Heart left ventricle (tissue), 13 donors: ENCODE data around the gene GRIN2C.

ENCODE experiments used
- POLR2A ChIP-seq, 2 donors: fragments of 450-650 bp; IDR thresholded peaks; one replicate each; pipeline ENCODE4 v1.6.1; 2017; ENCODE audit warnings: antibody characterized with exemption in 2 of 2, mild to moderate bottlenecking in 2 of 2, moderate library complexity in 2 of 2
- TF ChIP-seq, protein P1 (sequence below), 12 donors: fragments of 200-600 bp; sonication (generic) in 4 of 12; IDR thresholded peaks; one replicate each; pipeline versions ENCODE4 v1.5.0 to v1.8.0; 2018 to 2022; ENCODE audit warnings: antibody characterized with exemption in 12 of 12, mild to moderate bottlenecking in 5 of 12
- donor health status: ischemic (EF 13 %, LVEDD 7.1; RV severe dilation, severe dysfunction).
- donor health status: DM: no; HTN: yes; CAD: no.
- donor health status: DM: no; HTN: no; CAD: no.
- donor health status: ischemic (EF 25% LVEDD 6.9; RV normal size, moderate dysfunction).
- donor health status: ischemic (EF 25% LVEDD 5.7; RV mildly dilated, moderate dysfunction).
- donor health status: ischemic (EF 35%, LVEDD 5.7; RV mildly dilated, moderate dysfunction).
- donor health status: nonischemic (EF 11% LVEDD 7.7; RV severe dilation, severe dysfunction).
- donor health status: DM: yes; HTN: yes; CAD: no.
- donor health status: PGD.
- donor health status: ischemic (EF 29% LVEDD 5.4; RV normal size, mild dysfunction).
- donor health status: nonischemic (EF 23%, LVEDD 6.1; RV moderate dilation, normal function).

DNA sequence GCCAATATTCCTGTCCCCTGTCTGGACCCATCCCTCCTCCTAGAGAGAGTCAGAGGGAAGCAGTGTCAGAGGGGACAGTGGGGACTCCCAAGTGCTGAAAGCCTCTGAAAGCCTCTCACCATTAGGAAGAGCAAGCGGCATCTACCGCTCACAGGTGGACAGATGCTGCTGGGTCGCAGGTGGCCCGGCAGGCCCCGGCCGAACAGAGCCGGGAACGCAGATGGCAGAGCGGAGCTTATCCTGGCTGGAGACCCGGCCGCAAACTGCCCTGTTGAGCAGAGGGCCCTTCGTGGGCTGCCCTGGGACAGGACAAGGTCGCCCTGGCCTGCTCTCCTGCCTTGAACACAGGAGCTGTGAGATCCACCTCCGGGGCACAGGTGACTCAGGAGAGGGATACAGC, 60.6 kb downstream of the GRIN2C start:
- TF ChIP-seq POLR2A (IDR thresholded peaks at IDR 0.05) = no peak
- TF ChIP-seq, protein P1, sequence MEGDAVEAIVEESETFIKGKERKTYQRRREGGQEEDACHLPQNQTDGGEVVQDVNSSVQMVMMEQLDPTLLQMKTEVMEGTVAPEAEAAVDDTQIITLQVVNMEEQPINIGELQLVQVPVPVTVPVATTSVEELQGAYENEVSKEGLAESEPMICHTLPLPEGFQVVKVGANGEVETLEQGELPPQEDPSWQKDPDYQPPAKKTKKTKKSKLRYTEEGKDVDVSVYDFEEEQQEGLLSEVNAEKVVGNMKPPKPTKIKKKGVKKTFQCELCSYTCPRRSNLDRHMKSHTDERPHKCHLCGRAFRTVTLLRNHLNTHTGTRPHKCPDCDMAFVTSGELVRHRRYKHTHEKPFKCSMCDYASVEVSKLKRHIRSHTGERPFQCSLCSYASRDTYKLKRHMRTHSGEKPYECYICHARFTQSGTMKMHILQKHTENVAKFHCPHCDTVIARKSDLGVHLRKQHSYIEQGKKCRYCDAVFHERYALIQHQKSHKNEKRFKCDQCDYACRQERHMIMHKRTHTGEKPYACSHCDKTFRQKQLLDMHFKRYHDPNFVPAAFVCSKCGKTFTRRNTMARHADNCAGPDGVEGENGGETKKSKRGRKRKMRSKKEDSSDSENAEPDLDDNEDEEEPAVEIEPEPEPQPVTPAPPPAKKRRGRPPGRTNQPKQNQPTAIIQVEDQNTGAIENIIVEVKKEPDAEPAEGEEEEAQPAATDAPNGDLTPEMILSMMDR (IDR thresholded peaks at IDR 0.05) = no peak
